GM23338 (cell line): ENCODE results near the gene ZNF555. TPM values are rescaled to one million over a fixed set of nuclear protein-coding genes. Genes with fewer than 3 reads are reported as not detected.

Source experiments
- ATAC-seq: fragments of 200-7000 bp; cut with Tn5 transposase; 3 replicates; pipeline ENCODE4 v1.9.1; 2020
- DNase-seq: peaks from one replicate; pipeline ENCODE4 v3.0.0-alpha.2; 2015; ENCODE audit warnings: low spot score
- H2AFZ ChIP-seq: fragments of 200-600 bp; sonication (generic); 2 replicates; pipeline ENCODE4 v1.8.0; 2016; ENCODE audit warnings: antibody characterized with exemption, mild to moderate bottlenecking, moderate library complexity
- H3F3A ChIP-seq: fragments of 200-600 bp; sonication (generic); replicated peaks from 2 replicates; pipeline ENCODE4 v1.8.0; 2017; ENCODE audit warnings: antibody characterized with exemption, mixed run types, low read depth
- H3K27ac ChIP-seq: fragments of 200-600 bp; sonication (generic); 2 replicates; pipeline ENCODE4 v1.6.1; 2016; ENCODE audit warnings: low read depth
- H3K27me3 ChIP-seq: fragments of 200-600 bp; sonication (generic); 2 replicates; pipeline ENCODE4 v1.8.0; 2016; ENCODE audit warnings: mild to moderate bottlenecking, mixed run types, moderate library complexity; ENCODE audit not compliant: insufficient read depth
- H3K36me3 ChIP-seq: fragments of 200-600 bp; sonication (generic); 2 replicates; pipeline ENCODE4 v1.8.0; 2016; ENCODE audit warnings: mild to moderate bottlenecking; ENCODE audit not compliant: insufficient read depth
- H3K4me1 ChIP-seq: fragments of 200-600 bp; sonication (generic); 2 replicates; pipeline ENCODE4 v1.8.0; 2016; ENCODE audit warnings: mild to moderate bottlenecking, moderate library complexity; ENCODE audit not compliant: insufficient read depth
- H3K4me2 ChIP-seq: fragments of 200-600 bp; sonication (generic); 2 replicates; pipeline ENCODE4 v1.7.1; 2017; ENCODE audit warnings: mixed run types
- H3K4me3 ChIP-seq: fragments of 200-600 bp; sonication (generic); 2 replicates; pipeline ENCODE4 v1.6.1; 2016; ENCODE audit warnings: mixed run types
- H3K79me2 ChIP-seq: fragments of 200-600 bp; sonication (generic); replicated peaks from 2 replicates; pipeline ENCODE4 v1.8.0; 2017; ENCODE audit warnings: mild to moderate bottlenecking; ENCODE audit not compliant: insufficient read depth
- H3K9me2 ChIP-seq: fragments of 200-600 bp; sonication (generic); 2 replicates; pipeline ENCODE4 v1.8.0; 2017; ENCODE audit not compliant: insufficient read depth
- H4K20me1 ChIP-seq: fragments of 200-600 bp; sonication (generic); replicated peaks from 2 replicates; pipeline ENCODE4 v1.8.0; 2017; ENCODE audit warnings: mild to moderate bottlenecking; ENCODE audit not compliant: insufficient read depth
- H3K27ac Mint-ChIP-seq: 2 replicates; pipeline ENCODE4 v1.8.0; 2020; ENCODE audit warnings: inconsistent platforms, mild to moderate bottlenecking, moderate library complexity, mixed read lengths
- H3K27me3 Mint-ChIP-seq: 3 replicates; pipeline ENCODE4 v1.8.0; 2022; ENCODE audit warnings: low read depth, mild to moderate bottlenecking, moderate library complexity, mixed read lengths, inconsistent platforms; ENCODE audit not compliant: insufficient read depth, poor library complexity
- H3K36me3 Mint-ChIP-seq: 3 replicates; pipeline ENCODE4 v1.8.0; 2021; ENCODE audit warnings: low read depth, mild to moderate bottlenecking, inconsistent platforms, moderate library complexity, mixed read lengths
- H3K4me1 Mint-ChIP-seq: 3 replicates; pipeline ENCODE4 v1.8.0; 2020; ENCODE audit warnings: mild to moderate bottlenecking, inconsistent platforms, mixed read lengths
- H3K4me3 Mint-ChIP-seq: 3 replicates; pipeline ENCODE4 v1.8.0; 2021; ENCODE audit warnings: moderate library complexity, mild to moderate bottlenecking, inconsistent platforms, mixed read lengths
- H3K9me3 Mint-ChIP-seq: 3 replicates; pipeline ENCODE4 v1.8.0; 2020; ENCODE audit warnings: moderate library complexity, mild to moderate bottlenecking, inconsistent platforms, mixed read lengths
- CREB1 ChIP-seq: fragments of 250-450 bp; sonication (Bioruptor Pico); IDR thresholded peaks from 2 replicates; pipeline ENCODE4 v1.5.0; 2020; ENCODE audit warnings: low read depth, mild to moderate bottlenecking, moderate library complexity
- CTCF ChIP-seq, 2 experiments: fragments of 200-600 bp in 1 of 2; sonication (generic) in 1 of 2; conservative IDR thresholded peaks; 2 replicates each; pipeline versions ENCODE4 v1.5.1 to v1.6.1; 2016 to 2017; ENCODE audit warnings: antibody characterized with exemption in 2 of 2, low read depth in 2 of 2, mild to moderate bottlenecking in 2 of 2, moderate library complexity in 1 of 2
- ETS1 ChIP-seq: IDR thresholded peaks from 2 replicates; pipeline ENCODE4 v1.6.1; 2016; ENCODE audit warnings: antibody characterized with exemption
- EZH2 ChIP-seq: fragments of 200-600 bp; sonication (generic); IDR thresholded peaks from one replicate; pipeline ENCODE4 v1.8.0; 2017; ENCODE audit warnings: antibody characterized with exemption, mild to moderate bottlenecking, low read depth; ENCODE audit not compliant: unreplicated experiment
- EZH2phosphoT487 ChIP-seq: fragments of 200-600 bp; sonication (generic); IDR thresholded peaks from one replicate; pipeline ENCODE4 v1.8.1; 2018; ENCODE audit warnings: antibody characterized with exemption; ENCODE audit not compliant: unreplicated experiment
- JUNB ChIP-seq: IDR thresholded peaks from one replicate; pipeline ENCODE4 v1.6.1; 2016; ENCODE audit warnings: antibody characterized with exemption; ENCODE audit not compliant: unreplicated experiment
- NANOG ChIP-seq: IDR thresholded peaks from 2 replicates; pipeline ENCODE4 v1.6.1; 2016; ENCODE audit warnings: antibody characterized with exemption, borderline replicate concordance
- POLR2AphosphoS5 ChIP-seq: IDR thresholded peaks from 2 replicates; pipeline ENCODE4 v1.6.1; 2016; ENCODE audit warnings: antibody characterized with exemption, low read depth
- REST ChIP-seq: IDR thresholded peaks from one replicate; pipeline ENCODE4 v1.6.1; 2018; ENCODE audit warnings: antibody characterized with exemption; ENCODE audit not compliant: unreplicated experiment
- STAT1 ChIP-seq: IDR thresholded peaks from one replicate; pipeline ENCODE4 v1.6.1; 2016; ENCODE audit warnings: antibody characterized with exemption; ENCODE audit not compliant: unreplicated experiment
- ZNF114 ChIP-seq: fragments of 250-450 bp; sonication (Bioruptor Pico); IDR thresholded peaks from 2 replicates; pipeline ENCODE4 v1.5.0; 2020; ENCODE audit warnings: mild to moderate bottlenecking, moderate library complexity
- ZNF331 ChIP-seq: fragments of 250-450 bp; sonication (Bioruptor Pico); IDR thresholded peaks from 2 replicates; pipeline ENCODE4 v1.5.0; 2020; ENCODE audit warnings: low read depth, mild to moderate bottlenecking, moderate library complexity
- ZNF462 ChIP-seq: fragments of 250-450 bp; sonication (Bioruptor Pico); IDR thresholded peaks from 2 replicates; pipeline ENCODE4 v1.5.0; 2020; ENCODE audit warnings: mild to moderate bottlenecking, moderate library complexity
- polyA plus RNA-seq: library from polyadenylated mRNA; unstranded; fragments of >200 nt; fragmentation: Nextera tagmentation; extraction: Ambion mirVana; gene quantifications from 2 replicates; pipeline ENCODE4 v1.2.1, GENCODE V29; 2016
- total RNA-seq: library from RNA; depleted of rRNA; stranded (reverse); fragments of >200 nt; shearing (Covaris generic); gene quantifications from 2 replicates; pipeline ENCODE4 v1.2.3, GENCODE V29; 2014

ZNF555 gene
- total and polyA plus RNA-seq, 2 experiments from 2014 or later: 3.5 to 7.5 TPM

- Mint-ChIP-seq H3K27ac (no peak overlapping the region), H3K36me3 (peaks cover 52% of the 10 kb centered on the region), H3K27me3 (peaks cover 11% of the 10 kb centered on the region), H3K9me3 (no peaks in the 10 kb centered on the region; the same call in 2 of the 3 replicates), H3K4me1 (no peaks in the 10 kb centered on the region), H3K4me3 (no peak overlapping the region)
- Histone ChIP-seq H3K4me2 (no peak overlapping the region), H3K4me3 (no peak overlapping the region), H2AFZ (no peak overlapping the region), H3K9me2 (no peaks in the 10 kb centered on the region), H3K36me3 (no peaks in the 10 kb centered on the region; the same call in 1 of the 2 replicates), H3K27ac (no peak overlapping the region), H3F3A (no peaks in the 10 kb centered on the region), H3K79me2 (peaks cover 3% of the 10 kb centered on the region), H4K20me1 (no peaks in the 10 kb centered on the region; the same call in 1 of the 2 replicates), H3K4me1 (no peaks in the 10 kb centered on the region), H3K27me3 (no peaks in the 10 kb centered on the region)
- ATAC-seq (no peak), DNase-seq (no peak)
- TF ChIP-seq ZNF462 (no peak), NANOG (no peak), ETS1 (no peak), EZH2 (no peak), REST (no peak), JUNB (no peak), EZH2phosphoT487 (no peak), POLR2AphosphoS5 (no peak), ZNF114 (CRISPR knock-in tag) (no peak), CTCF (conservative IDR thresholded peaks at IDR 0.05; ENCODE audit: low read depth in 2 of 2) (no peak), ZNF331 (CRISPR knock-in tag) (no peak), STAT1 (no peak), CREB1 (CRISPR knock-in tag) (no peak)
These were observed 36.9 kb upstream of the ZNF555 start for GRCh38 chr19:2804156-2805004.
